GM12865 (cell line): ENCODE results near the gene LYSMD1.

Source experiments
- DNase-seq: peaks from one replicate; pipeline ENCODE4 v3.0.0; 2010; ENCODE audit warnings: low read depth
- H3K4me3 ChIP-seq: 2 replicates; pipeline ENCODE4 v1.5.1; 2011; ENCODE audit warnings: mild to moderate bottlenecking, low read depth, low read length, control low read depth
- CTCF ChIP-seq: IDR thresholded peaks from 2 replicates; pipeline ENCODE4 v1.5.1; 2011; ENCODE audit warnings: low read length, control low read depth, low read depth, inconsistent platforms; ENCODE audit not compliant: insufficient read depth; ENCODE audit errors: missing control alignments

LYSMD1 gene

GRCh38 chr1:151171190-151171589, 5.5 kb upstream of the LYSMD1 start:
- no peak for DNase-seq
- H3K4me3 ChIP-seq, result no peak overlapping the region
- TF ChIP-seq CTCF, result no peak

- peak overlapping the region; percentile 98 for H3K4me3 ChIP-seq
- TF ChIP-seq CTCF, result no peak
- no peak for DNase-seq
These were observed 1.4 kb upstream of the LYSMD1 start for GRCh38 chr1:151167116-151167515.

GRCh38 chr1:151166505-151166956, 829 bp upstream of the LYSMD1 start:
- peak overlapping the region; percentile 98 for H3K4me3 ChIP-seq
- no peak for TF ChIP-seq CTCF
- peak; percentile 40 for DNase-seq

- no peak for TF ChIP-seq CTCF
- peak; percentile 32 for DNase-seq
- peak overlapping the region; percentile 71 for H3K4me3 ChIP-seq
These were observed 393 bp downstream of the LYSMD1 start for GRCh38 chr1:151165281-151165737.

- DNase-seq, result no peak
- H3K4me3 ChIP-seq, result peak overlapping the region; percentile 71
- TF ChIP-seq CTCF, result no peak
These were observed 896 bp downstream of the LYSMD1 start for GRCh38 chr1:151164732-151165280.

GRCh38 chr1:151159373-151159772, 6.3 kb downstream of the LYSMD1 start:
- no peak for TF ChIP-seq CTCF
- no peak overlapping the region for H3K4me3 ChIP-seq
- DNase-seq, result no peak

- TF ChIP-seq CTCF, result no peak
- no peak for DNase-seq
- H3K4me3 ChIP-seq, result no peak overlapping the region
These were observed 6.9 kb downstream of the LYSMD1 start for GRCh38 chr1:151158751-151159251.
